Neural cell (in vitro differentiated cells): ENCODE data around the gene LRSAM1. TPM values are rescaled to one million over a fixed set of nuclear protein-coding genes. Genes with fewer than 3 reads are reported as not detected.

ENCODE experiments used
- H2AFZ ChIP-seq: fragments of 200-600, 300-800 bp; sonication (generic), shearing (Covaris generic); 2 replicates; pipeline ENCODE4 v1.6.0; 2014; ENCODE audit warnings: low read depth, mild to moderate bottlenecking, antibody characterized with exemption, low read length, moderate library complexity
- H3F3A ChIP-seq: fragments of 200-600 bp; shearing (Covaris generic); 2 replicates; pipeline ENCODE4 v1.6.1; 2016; ENCODE audit warnings: mild to moderate bottlenecking, moderate library complexity, mixed read lengths, antibody characterized with exemption, low read length; ENCODE audit not compliant: insufficient read depth, poor library complexity, severe bottlenecking
- H3K27ac ChIP-seq: fragments of 200-600, 300-800 bp; sonication (generic), shearing (Covaris generic); 2 replicates; pipeline ENCODE4 v1.5.1; 2014; ENCODE audit warnings: mild to moderate bottlenecking, low read length, moderate library complexity
- H3K27me3 ChIP-seq: fragments of 300-800, 200-600 bp; sonication (generic), shearing (Covaris generic); 2 replicates; pipeline ENCODE4 v1.6.0; 2014; ENCODE audit warnings: mild to moderate bottlenecking, low read depth, low read length, moderate library complexity; ENCODE audit not compliant: insufficient read depth
- H3K36me3 ChIP-seq: fragments of 300-800, 200-600 bp; sonication (generic), shearing (Covaris generic); 2 replicates; pipeline ENCODE4 v1.5.1; 2014; ENCODE audit warnings: mild to moderate bottlenecking, antibody characterized with exemption, low read length, moderate library complexity; ENCODE audit not compliant: insufficient read depth
- H3K4me2 ChIP-seq: fragments of 300-800, 200-600 bp; sonication (generic), shearing (Covaris generic); 2 replicates; pipeline ENCODE4 v1.6.0; 2014; ENCODE audit warnings: mild to moderate bottlenecking, low read length
- H3K4me3 ChIP-seq: fragments of 300-800, 200-600 bp; sonication (generic), shearing (Covaris generic); 2 replicates; pipeline ENCODE4 v1.5.1; 2014; ENCODE audit warnings: mild to moderate bottlenecking, low read length, moderate library complexity
- H3K79me2 ChIP-seq: fragments of 200-600 bp; shearing (Covaris generic); replicated peaks from 2 replicates; pipeline ENCODE4 v1.6.0; 2014; ENCODE audit warnings: mild to moderate bottlenecking, low read length, moderate library complexity; ENCODE audit not compliant: insufficient read depth
- H3K9ac ChIP-seq: fragments of 300-800, 200-600 bp; sonication (generic), shearing (Covaris generic); 2 replicates; pipeline ENCODE4 v1.6.1; 2016; ENCODE audit warnings: mild to moderate bottlenecking, low read length, mixed read lengths
- H3K9me2 ChIP-seq: fragments of 200-600 bp; shearing (Covaris generic); 2 replicates; pipeline ENCODE4 v1.6.1; 2016; ENCODE audit warnings: mild to moderate bottlenecking, low read length, mixed read lengths; ENCODE audit not compliant: insufficient read depth
- H3K9me3 ChIP-seq: fragments of 200-600, 300-800 bp; sonication (generic), shearing (Covaris generic); 2 replicates; pipeline ENCODE4 v1.6.1; 2016; ENCODE audit warnings: mild to moderate bottlenecking, mixed run types, low read length, moderate library complexity, mixed read lengths
- H4K20me1 ChIP-seq: fragments of 200-600 bp; shearing (Covaris generic); 2 replicates; pipeline ENCODE4 v1.6.1; 2016; ENCODE audit warnings: mild to moderate bottlenecking, mixed run types; ENCODE audit not compliant: insufficient read depth
- EP300 ChIP-seq: fragments of 450-650 bp; conservative IDR thresholded peaks from 2 replicates; pipeline ENCODE4 v1.6.1; 2014; ENCODE audit warnings: antibody characterized with exemption, mild to moderate bottlenecking, moderate library complexity; ENCODE audit not compliant: poor library complexity, severe bottlenecking
- EZH2 ChIP-seq: fragments of 200-600, 300-800 bp; shearing (Covaris generic), sonication (generic); IDR thresholded peaks from 2 replicates; pipeline ENCODE4 v1.6.1; 2014; ENCODE audit warnings: antibody characterized with exemption, low read length, borderline replicate concordance, mild to moderate bottlenecking; ENCODE audit not compliant: insufficient read depth, poor library complexity, severe bottlenecking
- MXI1 ChIP-seq: fragments of 450-650 bp; conservative IDR thresholded peaks from 2 replicates; pipeline ENCODE4 v1.6.1; 2014; ENCODE audit warnings: antibody characterized with exemption, mild to moderate bottlenecking; ENCODE audit not compliant: poor library complexity, severe bottlenecking
- POLR2AphosphoS5 ChIP-seq: IDR thresholded peaks from 2 replicates; pipeline ENCODE4 v1.6.1; 2012
- RAD21 ChIP-seq: fragments of 450-650 bp; conservative IDR thresholded peaks from 2 replicates; pipeline ENCODE4 v1.6.1; 2014; ENCODE audit warnings: antibody characterized with exemption, mild to moderate bottlenecking, moderate library complexity
- SMC3 ChIP-seq: fragments of 450-650 bp; conservative IDR thresholded peaks from 2 replicates; pipeline ENCODE4 v1.6.1; 2014; ENCODE audit warnings: antibody characterized with exemption, mild to moderate bottlenecking, moderate library complexity; ENCODE audit not compliant: poor library complexity
- TAF1 ChIP-seq: IDR thresholded peaks from 2 replicates; pipeline ENCODE4 v1.6.1; 2012; ENCODE audit warnings: low read depth
- polyA plus RNA-seq: library from polyadenylated mRNA; depleted of rRNA; stranded (reverse); fragments of >200 nt; gene quantifications from 2 replicates; pipeline ENCODE4 v1.2.3, GENCODE V29; 2014
- TF ChIP-seq, protein P1 (sequence below): fragments of 450-650 bp; IDR thresholded peaks from 2 replicates; pipeline ENCODE4 v1.5.1; 2014; ENCODE audit warnings: antibody characterized with exemption, mild to moderate bottlenecking, moderate library complexity; ENCODE audit not compliant: poor library complexity, severe bottlenecking
- TF ChIP-seq, protein P2 (sequence below): IDR thresholded peaks from 2 replicates; pipeline ENCODE4 v1.6.1; 2012; ENCODE audit warnings: borderline replicate concordance

LRSAM1 gene
- polyA plus RNA-seq, 1 donor from 2014 or later: 21.6 TPM

DNA sequence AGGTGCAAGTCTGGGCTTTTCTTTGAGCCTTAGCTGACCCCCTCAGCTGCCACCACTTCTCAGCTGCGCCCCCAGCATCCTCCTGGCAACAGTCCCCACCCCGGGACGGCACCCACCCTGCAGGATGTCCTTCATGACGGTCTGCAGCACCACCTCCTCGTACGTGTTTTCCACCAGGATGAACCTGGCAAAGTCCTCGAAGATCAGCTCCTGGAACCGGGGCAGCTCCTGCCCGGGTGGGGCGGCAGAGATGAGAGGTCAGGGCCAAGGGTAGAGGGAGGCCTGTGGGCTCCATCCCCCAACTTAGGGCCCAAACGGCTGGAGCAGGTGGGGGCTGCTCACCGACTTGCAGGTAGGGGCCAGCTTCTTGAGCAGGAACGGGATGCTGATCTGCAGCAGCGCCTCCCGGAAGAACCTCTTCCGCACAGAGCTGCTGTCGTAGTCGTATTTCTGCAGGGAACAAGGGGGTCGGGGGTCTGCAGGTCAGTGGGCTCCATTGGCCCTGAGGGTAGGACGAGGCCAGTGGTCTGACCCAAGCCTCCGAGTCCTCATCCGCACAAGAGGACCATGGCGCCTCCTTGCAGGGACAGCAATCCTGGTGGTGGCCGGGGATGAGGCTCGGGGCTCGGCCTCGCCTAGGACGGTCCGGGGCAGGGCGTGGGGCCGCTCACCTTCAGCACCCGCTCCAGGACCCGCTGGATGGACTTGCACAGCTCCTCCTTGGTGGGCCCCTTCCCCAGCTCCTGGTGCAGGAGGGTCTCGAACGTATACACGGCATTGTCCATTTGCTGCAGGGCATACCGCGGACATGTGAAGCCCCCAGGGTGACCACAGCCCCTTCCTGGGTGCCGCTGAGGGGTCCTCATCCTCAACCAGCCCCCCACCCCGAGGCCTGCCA, 56.7 kb downstream of the LRSAM1 start:
- TF ChIP-seq, protein P1, sequence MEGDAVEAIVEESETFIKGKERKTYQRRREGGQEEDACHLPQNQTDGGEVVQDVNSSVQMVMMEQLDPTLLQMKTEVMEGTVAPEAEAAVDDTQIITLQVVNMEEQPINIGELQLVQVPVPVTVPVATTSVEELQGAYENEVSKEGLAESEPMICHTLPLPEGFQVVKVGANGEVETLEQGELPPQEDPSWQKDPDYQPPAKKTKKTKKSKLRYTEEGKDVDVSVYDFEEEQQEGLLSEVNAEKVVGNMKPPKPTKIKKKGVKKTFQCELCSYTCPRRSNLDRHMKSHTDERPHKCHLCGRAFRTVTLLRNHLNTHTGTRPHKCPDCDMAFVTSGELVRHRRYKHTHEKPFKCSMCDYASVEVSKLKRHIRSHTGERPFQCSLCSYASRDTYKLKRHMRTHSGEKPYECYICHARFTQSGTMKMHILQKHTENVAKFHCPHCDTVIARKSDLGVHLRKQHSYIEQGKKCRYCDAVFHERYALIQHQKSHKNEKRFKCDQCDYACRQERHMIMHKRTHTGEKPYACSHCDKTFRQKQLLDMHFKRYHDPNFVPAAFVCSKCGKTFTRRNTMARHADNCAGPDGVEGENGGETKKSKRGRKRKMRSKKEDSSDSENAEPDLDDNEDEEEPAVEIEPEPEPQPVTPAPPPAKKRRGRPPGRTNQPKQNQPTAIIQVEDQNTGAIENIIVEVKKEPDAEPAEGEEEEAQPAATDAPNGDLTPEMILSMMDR: no peak
- TF ChIP-seq, protein P2, sequence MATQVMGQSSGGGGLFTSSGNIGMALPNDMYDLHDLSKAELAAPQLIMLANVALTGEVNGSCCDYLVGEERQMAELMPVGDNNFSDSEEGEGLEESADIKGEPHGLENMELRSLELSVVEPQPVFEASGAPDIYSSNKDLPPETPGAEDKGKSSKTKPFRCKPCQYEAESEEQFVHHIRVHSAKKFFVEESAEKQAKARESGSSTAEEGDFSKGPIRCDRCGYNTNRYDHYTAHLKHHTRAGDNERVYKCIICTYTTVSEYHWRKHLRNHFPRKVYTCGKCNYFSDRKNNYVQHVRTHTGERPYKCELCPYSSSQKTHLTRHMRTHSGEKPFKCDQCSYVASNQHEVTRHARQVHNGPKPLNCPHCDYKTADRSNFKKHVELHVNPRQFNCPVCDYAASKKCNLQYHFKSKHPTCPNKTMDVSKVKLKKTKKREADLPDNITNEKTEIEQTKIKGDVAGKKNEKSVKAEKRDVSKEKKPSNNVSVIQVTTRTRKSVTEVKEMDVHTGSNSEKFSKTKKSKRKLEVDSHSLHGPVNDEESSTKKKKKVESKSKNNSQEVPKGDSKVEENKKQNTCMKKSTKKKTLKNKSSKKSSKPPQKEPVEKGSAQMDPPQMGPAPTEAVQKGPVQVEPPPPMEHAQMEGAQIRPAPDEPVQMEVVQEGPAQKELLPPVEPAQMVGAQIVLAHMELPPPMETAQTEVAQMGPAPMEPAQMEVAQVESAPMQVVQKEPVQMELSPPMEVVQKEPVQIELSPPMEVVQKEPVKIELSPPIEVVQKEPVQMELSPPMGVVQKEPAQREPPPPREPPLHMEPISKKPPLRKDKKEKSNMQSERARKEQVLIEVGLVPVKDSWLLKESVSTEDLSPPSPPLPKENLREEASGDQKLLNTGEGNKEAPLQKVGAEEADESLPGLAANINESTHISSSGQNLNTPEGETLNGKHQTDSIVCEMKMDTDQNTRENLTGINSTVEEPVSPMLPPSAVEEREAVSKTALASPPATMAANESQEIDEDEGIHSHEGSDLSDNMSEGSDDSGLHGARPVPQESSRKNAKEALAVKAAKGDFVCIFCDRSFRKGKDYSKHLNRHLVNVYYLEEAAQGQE: no peak
- TF ChIP-seq EZH2: no peak
- no peak for TF ChIP-seq MXI1
- TF ChIP-seq EP300: no peak
- TF ChIP-seq SMC3: no peak
- TF ChIP-seq POLR2AphosphoS5: no peak
- no peak for TF ChIP-seq RAD21
- no peak for TF ChIP-seq TAF1
- H3K27ac ChIP-seq: no peak overlapping the region
- no peaks in the 10 kb centered on the region for H3K27me3 ChIP-seq
- no peak overlapping the region for H2AFZ ChIP-seq
- H3K9me3 ChIP-seq: no peaks in the 10 kb centered on the region
- H3K4me3 ChIP-seq: no peak overlapping the region
- H3K9me2 ChIP-seq: no peaks in the 10 kb centered on the region
- H3K4me2 ChIP-seq: no peak overlapping the region
- H3K79me2 ChIP-seq: no peaks in the 10 kb centered on the region
- no peaks in the 10 kb centered on the region for H4K20me1 ChIP-seq
- no peaks in the 10 kb centered on the region for H3F3A ChIP-seq
- H3K36me3 ChIP-seq: peaks cover 4% of the 10 kb centered on the region
- H3K9ac ChIP-seq: no peak overlapping the region

DNA sequence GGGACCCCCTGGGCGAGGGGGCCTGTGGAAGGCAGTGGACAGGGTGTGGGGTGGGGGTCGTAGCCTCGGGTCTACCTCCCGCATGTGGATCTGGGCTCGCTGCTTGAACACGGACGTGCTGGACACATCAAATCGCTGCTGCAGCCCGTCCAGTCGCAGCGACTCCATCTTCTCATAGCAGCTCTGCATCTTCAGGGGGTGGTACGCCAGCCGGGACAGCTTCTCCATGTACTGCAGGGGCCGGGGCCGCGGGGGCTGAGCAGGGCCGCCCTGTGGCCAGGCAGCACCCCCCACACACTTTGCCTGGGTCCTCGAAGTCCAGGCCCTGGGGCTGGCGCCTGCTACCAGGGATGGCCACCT, 57.6 kb downstream of the LRSAM1 start:
- Histone ChIP-seq H3K27ac (no peak overlapping the region), H3F3A (no peaks in the 10 kb centered on the region), H3K79me2 (no peaks in the 10 kb centered on the region), H3K27me3 (no peaks in the 10 kb centered on the region), H3K9me2 (no peaks in the 10 kb centered on the region), H3K4me2 (no peak overlapping the region), H4K20me1 (no peaks in the 10 kb centered on the region), H3K9me3 (no peaks in the 10 kb centered on the region), H3K36me3 (peaks cover 5% of the 10 kb centered on the region), H3K4me3 (no peak overlapping the region), H2AFZ (no peak overlapping the region), H3K9ac (no peak overlapping the region)
- TF ChIP-seq SMC3: no peak
- no peak for TF ChIP-seq MXI1
- no peak for TF ChIP-seq POLR2AphosphoS5
- TF ChIP-seq, protein P2: no peak
- TF ChIP-seq TAF1: no peak
- TF ChIP-seq, protein P1: no peak
- TF ChIP-seq EP300: no peak
- no peak for TF ChIP-seq RAD21
- TF ChIP-seq EZH2: no peak
